K562 (cell line): Measurements from ENCODE around the gene LIN28B. TPM values are rescaled to one million over a fixed set of nuclear protein-coding genes. Genes with fewer than 3 reads are reported as not detected.

Experiments used
- ASH1L ChIP-seq: fragments of 450-650 bp; IDR thresholded peaks from 2 replicates; pipeline ENCODE4 v1.6.1; 2018; ENCODE audit warnings: borderline replicate concordance, mild to moderate bottlenecking, low read depth; ENCODE audit not compliant: partially characterized antibody
- CHCHD3 ChIP-seq: fragments of 250-450 bp; sonication (Bioruptor Pico); IDR thresholded peaks from 2 replicates; pipeline ENCODE4 v2.1.2; 2022; ENCODE audit warnings: mild to moderate bottlenecking
- CREBBP ChIP-seq: IDR thresholded peaks from one replicate; pipeline ENCODE4 v1.6.1; 2012; ENCODE audit warnings: low read depth, mild to moderate bottlenecking, control low read depth, inconsistent platforms, low read length
- FOXK2 ChIP-seq, 2 experiments: fragments of 450-650 bp; IDR thresholded peaks in 1 of 2; conservative IDR thresholded peaks in 1 of 2; 2 replicates each; pipeline ENCODE4 v1.6.1; 2016; ENCODE audit warnings: low read depth in 2 of 2, mild to moderate bottlenecking in 1 of 2
- FOXM1 ChIP-seq, 2 experiments: fragments of 450-650 bp in 1 of 2; sonication (generic) in 1 of 2; formaldehyde crosslinking in 1 of 2; IDR thresholded peaks; 2 replicates each; pipeline versions ENCODE4 v1.6.1 to v1.9.0; 2017 to 2022; ENCODE audit warnings: low read depth in 2 of 2, mild to moderate bottlenecking in 2 of 2, missing genetic modification reagents in 1 of 2, moderate library complexity in 1 of 2
- HDAC8 ChIP-seq: fragments of 450-650 bp; IDR thresholded peaks from 2 replicates; pipeline ENCODE4 v1.6.1; 2016; ENCODE audit warnings: mild to moderate bottlenecking, missing genetic modification characterization, moderate library complexity, missing compliant biosample characterization
- HOMEZ ChIP-seq: fragments of 250-450 bp; sonication (Bioruptor Pico); IDR thresholded peaks from 2 replicates; pipeline ENCODE4 v1.4.0; 2020; ENCODE audit warnings: mild to moderate bottlenecking, moderate library complexity
- LEF1 ChIP-seq: fragments of 450-650 bp; IDR thresholded peaks from 2 replicates; pipeline ENCODE4 v1.6.1; 2016; ENCODE audit warnings: mild to moderate bottlenecking
- MECOM ChIP-seq: fragments of 250-450 bp; sonication (Bioruptor Pico); IDR thresholded peaks from 2 replicates; pipeline ENCODE4 v1.8.0; 2022; ENCODE audit warnings: inconsistent platforms
- NCOR1 ChIP-seq: fragments of 450-650 bp; IDR thresholded peaks from 2 replicates; pipeline ENCODE4 v1.6.1; 2016; ENCODE audit warnings: mild to moderate bottlenecking, moderate library complexity
- PBX2 ChIP-seq, 2 experiments: IDR thresholded peaks in 1 of 2; conservative IDR thresholded peaks in 1 of 2; 2 replicates each; pipeline ENCODE4 v1.6.1; 2016; ENCODE audit warnings: low read depth in 2 of 2, mild to moderate bottlenecking in 1 of 2, missing compliant biosample characterization in 1 of 2, missing genetic modification characterization in 1 of 2, moderate library complexity in 1 of 2
- PRPF4 ChIP-seq: fragments of 200-400 bp; formaldehyde crosslinking; IDR thresholded peaks from one replicate; pipeline ENCODE4 v1.6.1; 2017; ENCODE audit warnings: low read length, low read depth, mild to moderate bottlenecking; ENCODE audit not compliant: insufficient read depth, poor library complexity, severe bottlenecking
- RBM34 ChIP-seq: fragments of 200-400 bp; formaldehyde crosslinking; IDR thresholded peaks from 2 replicates; pipeline ENCODE4 v1.6.1; 2018; ENCODE audit warnings: low read length, borderline replicate concordance; ENCODE audit not compliant: insufficient read depth
- RUNX1 ChIP-seq: sonication (generic); IDR thresholded peaks from 2 replicates; pipeline ENCODE4 v1.6.1; 2016; ENCODE audit warnings: antibody characterized with exemption, low read depth
- SREBF1 ChIP-seq: fragments of 150-350 bp; IDR thresholded peaks from 2 replicates; pipeline ENCODE4 v1.6.1; 2014; ENCODE audit warnings: antibody characterized with exemption, low read depth, low read length, borderline replicate concordance
- YY1 ChIP-seq, 3 experiments: IDR thresholded peaks; 2 replicates each; pipeline ENCODE4 v1.6.1; 2011; ENCODE audit warnings: low read length in 2 of 3, mild to moderate bottlenecking in 2 of 3, moderate library complexity in 2 of 3, borderline replicate concordance in 1 of 3, control low read depth in 1 of 3, low read depth in 1 of 3; ENCODE audit not compliant: insufficient read depth in 3 of 3, insufficient replicate concordance in 2 of 3, control insufficient read depth in 1 of 3, insufficient read length in 1 of 3; ENCODE audit errors: extremely low read depth in 1 of 3
- ZBTB7A ChIP-seq: IDR thresholded peaks from 2 replicates; pipeline ENCODE4 v1.6.1; 2011; ENCODE audit warnings: low read depth, mild to moderate bottlenecking, low read length, moderate library complexity, borderline replicate concordance; ENCODE audit not compliant: control insufficient read depth
- ZNF134 ChIP-seq: fragments of 250-450 bp; sonication (Bioruptor Pico); conservative IDR thresholded peaks from 2 replicates; pipeline ENCODE4 v1.4.0; 2020
- ZNF507 ChIP-seq: conservative IDR thresholded peaks from 2 replicates; pipeline ENCODE4 v1.6.1; 2017; ENCODE audit warnings: missing genetic modification characterization, missing compliant biosample characterization
- ZZZ3 ChIP-seq: fragments of 450-650 bp; IDR thresholded peaks from 2 replicates; pipeline ENCODE4 v1.6.1; 2016; ENCODE audit warnings: antibody characterized with exemption, mild to moderate bottlenecking, moderate library complexity
- polyA plus RNA-seq, 8 experiments: library from polyadenylated mRNA; depleted of rRNA in 4 of 8; stranded (reverse) in 5 of 8; unstranded in 3 of 8; fragments of >200 nt; fragmentation: Nextera tagmentation in 2 of 8; fragmentation: Illumina TruSeq in 1 of 8; extraction: Ambion mirVana in 2 of 8; extraction: Trizol in 1 of 8; gene quantifications; 2 replicates each; pipeline versions ENCODE4 v1.2.1 to v1.2.3, GENCODE V29; 2011 to 2014; ENCODE audit warnings: inconsistent platforms in 1 of 8, missing spikeins in 1 of 8
- total RNA-seq, 7 experiments: library from RNA; depleted of rRNA in 6 of 7; stranded (reverse); fragments of >200 nt in 6 of 7; fragmentation: Illumina TruSeq in 2 of 7; extraction: Trizol in 2 of 7; gene quantifications; 2 replicates each; pipeline versions ENCODE4 v1.2.1 to v1.2.3, GENCODE V29; 2011 to 2021; ENCODE audit warnings: low replicate concordance in 1 of 7
- TF ChIP-seq, protein P1 (sequence below): fragments of 450-650 bp; IDR thresholded peaks from 2 replicates; pipeline ENCODE4 v1.6.1; 2016; ENCODE audit warnings: borderline replicate concordance

The LIN28B gene
- total and polyA plus RNA-seq, 9 of the 15 experiments (the other 6 are each of a cell fraction or from before 2014, with no cell fraction given), result 20.9 to 77.3 (median 42.1) TPM

GRCh38 chr6:104955491-104955890 lies 1.4 kb upstream of the LIN28B start (continued):
- TF ChIP-seq PRPF4 (no peak), ZNF134 (no peak), MECOM (CRISPR knock-in tag) (no peak), YY1 (IDR thresholded peaks at IDR 0.05; ENCODE audit: borderline replicate concordance in 1 of 3, control insufficient read depth in 1 of 3, extremely low read depth in 1 of 3, insufficient read depth in 3 of 3, insufficient read length in 1 of 3, insufficient replicate concordance in 2 of 3, low read depth in 1 of 3, low read length in 2 of 3) (peak in 1 of 3 experiments; percentile 41), HDAC8 (no peak), CREBBP (no peak), FOXM1 (IDR thresholded peaks at IDR 0.05; ENCODE audit: low read depth) (no peak), FOXM1 (CRISPR knock-in tag; IDR thresholded peaks at IDR 0.05; ENCODE audit: low read depth) (no peak), RBM34 (no peak), FOXK2 (conservative IDR thresholded peaks at IDR 0.05 in 1 of 2, IDR thresholded peaks at IDR 0.05 in 1 of 2; ENCODE audit: low read depth in 2 of 2) (0 out of 4 replicates have a peak, but pooled peaks of 1 of the 2 experiments have one; percentile 8), LEF1 (peak; percentile 9; the same call in 1 of the 2 replicates), PBX2 (CRISPR knock-in tag; IDR thresholded peaks at IDR 0.05; ENCODE audit: low read depth) (no peak), PBX2 (tag; conservative IDR thresholded peaks at IDR 0.05; ENCODE audit: low read depth) (no peak), ZNF507 (no peak), RUNX1 (no peak), SREBF1 (no peak), HOMEZ (CRISPR knock-in tag) (no peak), ASH1L (no peak), ZZZ3 (no peak), ZBTB7A (peak; percentile 52; the same call in 1 of the 2 replicates), CHCHD3 (CRISPR knock-in tag) (no peak), NCOR1 (0 out of 2 replicates have a peak, but pooled peaks have one; percentile 6)
- TF ChIP-seq, protein P1, sequence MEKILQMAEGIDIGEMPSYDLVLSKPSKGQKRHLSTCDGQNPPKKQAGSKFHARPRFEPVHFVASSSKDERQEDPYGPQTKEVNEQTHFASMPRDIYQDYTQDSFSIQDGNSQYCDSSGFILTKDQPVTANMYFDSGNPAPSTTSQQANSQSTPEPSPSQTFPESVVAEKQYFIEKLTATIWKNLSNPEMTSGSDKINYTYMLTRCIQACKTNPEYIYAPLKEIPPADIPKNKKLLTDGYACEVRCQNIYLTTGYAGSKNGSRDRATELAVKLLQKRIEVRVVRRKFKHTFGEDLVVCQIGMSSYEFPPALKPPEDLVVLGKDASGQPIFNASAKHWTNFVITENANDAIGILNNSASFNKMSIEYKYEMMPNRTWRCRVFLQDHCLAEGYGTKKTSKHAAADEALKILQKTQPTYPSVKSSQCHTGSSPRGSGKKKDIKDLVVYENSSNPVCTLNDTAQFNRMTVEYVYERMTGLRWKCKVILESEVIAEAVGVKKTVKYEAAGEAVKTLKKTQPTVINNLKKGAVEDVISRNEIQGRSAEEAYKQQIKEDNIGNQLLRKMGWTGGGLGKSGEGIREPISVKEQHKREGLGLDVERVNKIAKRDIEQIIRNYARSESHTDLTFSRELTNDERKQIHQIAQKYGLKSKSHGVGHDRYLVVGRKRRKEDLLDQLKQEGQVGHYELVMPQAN, result no peak
